Stimulated activated CD4-positive, alpha-beta T cell treated with anti-CD3 and anti-CD28 coated beads, Interleukin-4, amount 100 ng/mL, for 4 hours (primary cell): Measurements from ENCODE around the gene C4orf36.

ENCODE experiments used
- DNase-seq, 2 experiments: peaks; one replicate each; pipeline ENCODE4 v3.0.0-alpha.2; 2020

Gene C4orf36, protein sequence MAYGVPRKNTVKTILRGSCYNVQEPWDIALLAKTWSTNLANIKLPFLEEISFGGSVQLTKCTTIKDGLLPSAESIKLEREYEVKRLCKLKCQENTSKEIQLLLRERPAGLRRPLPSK

DNA sequence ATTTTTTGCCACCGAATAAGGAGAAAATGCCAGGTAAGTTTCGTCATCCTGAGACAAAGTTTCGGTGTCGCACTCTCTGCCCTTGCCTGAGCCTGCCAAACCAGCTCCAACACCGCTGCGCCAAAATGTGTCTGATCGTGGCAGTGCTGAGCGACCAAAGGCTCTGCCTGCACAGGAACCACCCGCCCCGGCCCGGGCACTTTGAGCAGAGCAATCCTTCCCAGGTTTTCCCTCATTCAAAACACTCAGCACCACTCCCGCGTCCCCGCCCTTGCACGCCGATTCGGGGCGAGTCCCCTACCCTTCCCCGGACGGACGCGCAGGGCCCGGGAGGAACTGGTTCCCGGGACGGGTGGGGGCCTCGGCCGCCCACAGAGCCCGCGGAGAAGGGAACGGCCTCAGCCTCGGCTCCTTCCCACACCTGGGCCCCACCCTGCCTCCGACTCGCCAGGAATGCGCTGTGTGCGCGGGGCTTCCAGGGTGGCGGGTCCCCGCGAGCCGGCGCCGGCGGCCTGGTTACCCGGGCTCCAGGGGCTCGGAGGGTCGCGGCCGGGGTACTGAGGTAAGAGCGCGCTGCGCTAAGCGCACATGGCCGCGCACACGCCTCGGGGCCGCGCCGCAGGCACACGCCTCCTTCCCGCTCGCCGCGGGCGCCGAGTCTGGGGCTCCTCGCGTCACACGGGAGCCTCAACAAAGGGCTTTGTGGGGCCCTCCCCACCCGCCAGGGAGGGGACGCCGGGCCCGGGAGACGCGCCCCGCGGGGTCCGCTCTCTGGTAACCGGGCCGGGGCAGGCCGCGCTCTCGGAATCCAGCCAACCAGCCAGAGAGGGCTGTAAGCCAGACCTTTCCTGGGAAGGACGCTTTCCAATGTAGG, at the start of gene C4orf36:
Gene C4orf36, minus strand, starts transcription at position 661 of the 874 bp plus-strand sequence. CDS start 902 bp downstream, outside the sequence.
- peak; percentile 8 to 29 for DNase-seq

DNA sequence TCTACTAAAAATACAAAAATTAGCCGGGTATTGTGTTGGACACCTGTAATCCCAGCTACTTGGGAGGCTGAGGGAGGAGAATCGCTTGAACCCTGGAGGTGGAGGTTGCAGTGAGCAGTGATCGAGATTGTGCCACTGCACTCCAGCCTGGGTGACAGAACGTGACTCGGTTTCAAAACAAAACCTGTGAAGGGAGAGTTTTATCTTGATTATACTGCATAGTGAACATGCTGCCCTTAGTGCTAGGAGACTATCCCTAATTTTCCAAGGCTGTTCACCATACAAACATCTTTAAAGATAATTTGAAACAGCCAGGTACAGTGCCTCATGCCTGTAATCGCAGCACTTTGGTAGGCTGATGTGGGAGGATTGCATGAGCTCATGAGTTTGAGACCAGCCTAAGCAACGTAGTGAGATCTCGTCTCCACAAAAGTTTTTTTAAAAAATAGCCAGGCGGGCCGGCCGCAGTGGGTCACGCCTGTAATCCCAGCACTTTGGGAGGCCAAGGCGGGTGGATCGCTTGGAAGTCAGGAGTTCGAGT, 48.8 kb upstream of the C4orf36 start:
- DNase-seq = no peak

DNA sequence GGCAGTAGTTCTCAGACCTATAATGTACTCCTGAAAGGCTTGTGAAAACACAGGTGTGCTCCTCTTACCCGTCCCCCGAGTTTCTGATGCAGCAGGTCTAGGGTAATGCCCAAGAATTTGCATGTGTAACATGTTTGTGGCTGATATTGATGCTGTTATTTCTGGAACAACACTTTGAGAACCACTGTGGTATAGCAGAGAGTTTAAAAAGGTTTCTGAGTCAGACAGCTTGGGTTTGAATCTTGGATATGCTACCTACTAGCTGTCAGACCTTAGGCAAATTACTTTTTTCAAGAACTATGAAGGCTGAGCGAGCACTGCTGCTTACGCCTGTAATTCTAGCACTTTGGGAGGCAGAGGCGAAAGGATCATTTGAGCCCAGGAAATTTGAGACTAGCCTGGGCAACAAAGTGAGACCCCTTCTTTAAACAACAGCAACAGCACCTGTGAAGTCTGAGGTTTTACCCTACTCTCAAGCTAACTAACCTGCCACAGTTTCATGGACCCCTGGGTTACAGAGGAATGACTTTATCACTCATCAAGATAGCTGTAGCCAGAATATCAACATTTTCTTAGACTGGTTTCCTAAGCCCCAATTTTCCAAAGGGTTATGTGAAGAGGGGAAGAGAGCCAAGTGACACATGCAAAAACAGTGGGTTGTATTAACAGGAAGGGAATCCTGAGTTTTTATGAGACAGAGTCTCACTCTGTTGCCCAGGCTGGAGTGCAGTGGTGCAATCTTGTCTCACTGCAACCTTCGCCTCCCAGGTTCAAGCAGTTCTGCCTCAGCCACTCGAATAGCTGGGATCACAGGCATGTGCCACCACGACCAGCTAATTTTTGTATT, 47.7 kb upstream of the C4orf36 start:
- peak in 1 of 2 experiments; percentile 2 for DNase-seq

DNA sequence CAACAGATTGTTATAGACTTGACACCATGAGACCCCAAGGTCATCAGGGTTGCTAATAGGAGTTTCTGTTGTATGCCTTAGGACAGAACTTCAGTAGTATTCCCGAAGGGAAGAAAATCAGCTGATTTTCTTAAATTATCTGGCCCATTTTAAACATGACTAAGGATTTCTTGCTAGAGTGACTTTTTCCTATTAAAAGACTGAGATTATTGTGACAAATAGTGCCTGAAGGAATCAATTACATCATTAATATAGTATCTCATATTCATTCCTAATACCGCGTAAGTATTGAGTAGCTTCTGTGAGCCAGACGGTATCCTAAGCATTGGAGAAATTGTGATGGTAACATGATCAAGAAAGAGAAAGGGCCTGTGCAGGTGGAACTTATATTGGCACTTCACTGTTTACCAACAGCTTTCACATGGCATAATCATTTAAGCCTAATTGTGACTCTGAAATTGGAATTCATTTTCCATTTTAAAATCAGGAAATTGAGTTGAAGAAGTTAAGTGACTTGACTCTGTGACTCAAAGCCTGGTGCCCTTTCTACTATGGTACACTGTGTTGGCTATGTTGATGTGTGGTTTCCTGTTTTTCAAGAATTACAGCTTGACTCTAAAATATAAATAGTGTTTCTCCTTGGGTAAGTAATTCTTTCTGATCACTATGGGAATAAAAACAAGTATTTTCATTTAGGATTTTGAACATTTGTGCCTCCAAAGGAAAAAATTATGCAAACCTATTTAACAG, 46.7 kb upstream of the C4orf36 start:
- DNase-seq = no peak

DNA sequence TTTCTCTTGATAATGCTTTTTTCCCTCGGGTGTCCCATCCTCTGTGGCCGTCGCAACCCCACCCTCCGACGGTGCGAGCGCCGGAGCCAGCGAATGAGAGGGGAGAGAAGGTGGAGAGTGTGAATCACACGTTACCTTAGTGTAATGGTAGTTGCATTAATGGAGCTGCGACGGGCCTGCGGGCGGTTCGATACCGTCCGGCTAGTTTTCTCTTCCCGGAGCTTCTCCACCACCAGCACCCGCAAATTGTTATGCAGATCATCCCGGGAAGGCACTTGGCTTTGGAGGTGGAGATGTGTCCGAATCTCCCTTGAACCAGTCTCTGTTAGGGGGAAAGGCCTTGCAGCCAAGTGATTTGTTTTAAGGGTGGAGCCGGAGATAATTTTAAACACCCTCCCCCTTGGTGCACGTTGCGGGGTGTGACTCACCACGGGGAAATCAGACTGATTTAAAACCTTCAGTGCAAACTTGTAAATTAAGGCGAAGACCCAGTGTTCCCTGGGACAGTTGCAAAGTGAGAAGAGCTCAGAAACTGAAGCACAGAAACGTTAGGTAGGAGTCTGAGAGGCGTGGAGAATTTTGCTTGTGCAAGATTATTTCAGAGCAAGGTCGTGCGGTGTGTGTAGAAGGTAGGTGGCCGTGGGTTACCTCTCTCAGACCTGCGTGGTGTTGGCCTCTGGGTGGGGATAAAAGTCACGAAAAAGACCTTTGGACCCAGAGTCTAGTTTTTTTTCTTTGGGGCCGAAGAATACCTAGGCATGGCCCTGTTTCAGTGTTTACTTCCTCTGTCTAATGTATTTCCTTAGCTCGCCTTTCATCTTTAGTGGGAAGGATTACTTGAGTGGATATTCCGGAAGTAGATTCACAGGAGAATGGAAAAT, 43.9 kb upstream of the C4orf36 start:
- peak; percentile 60 to 81 for DNase-seq

DNA sequence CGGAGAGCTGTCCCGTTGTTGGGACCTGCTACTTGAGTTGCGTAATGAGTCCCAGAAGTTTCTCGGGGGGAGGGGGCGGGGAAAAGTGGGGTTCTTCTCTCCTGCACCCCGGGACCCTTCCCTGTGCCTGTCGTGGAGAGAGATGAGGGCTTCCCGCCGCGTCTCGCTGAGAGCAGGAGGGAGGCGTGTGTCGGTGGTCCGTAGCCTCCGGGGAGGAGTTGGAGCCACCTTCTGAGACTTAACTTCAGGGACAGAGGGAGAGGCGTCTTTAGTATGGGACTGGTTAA, 43.3 kb upstream of the C4orf36 start:
- DNase-seq = no peak

DNA sequence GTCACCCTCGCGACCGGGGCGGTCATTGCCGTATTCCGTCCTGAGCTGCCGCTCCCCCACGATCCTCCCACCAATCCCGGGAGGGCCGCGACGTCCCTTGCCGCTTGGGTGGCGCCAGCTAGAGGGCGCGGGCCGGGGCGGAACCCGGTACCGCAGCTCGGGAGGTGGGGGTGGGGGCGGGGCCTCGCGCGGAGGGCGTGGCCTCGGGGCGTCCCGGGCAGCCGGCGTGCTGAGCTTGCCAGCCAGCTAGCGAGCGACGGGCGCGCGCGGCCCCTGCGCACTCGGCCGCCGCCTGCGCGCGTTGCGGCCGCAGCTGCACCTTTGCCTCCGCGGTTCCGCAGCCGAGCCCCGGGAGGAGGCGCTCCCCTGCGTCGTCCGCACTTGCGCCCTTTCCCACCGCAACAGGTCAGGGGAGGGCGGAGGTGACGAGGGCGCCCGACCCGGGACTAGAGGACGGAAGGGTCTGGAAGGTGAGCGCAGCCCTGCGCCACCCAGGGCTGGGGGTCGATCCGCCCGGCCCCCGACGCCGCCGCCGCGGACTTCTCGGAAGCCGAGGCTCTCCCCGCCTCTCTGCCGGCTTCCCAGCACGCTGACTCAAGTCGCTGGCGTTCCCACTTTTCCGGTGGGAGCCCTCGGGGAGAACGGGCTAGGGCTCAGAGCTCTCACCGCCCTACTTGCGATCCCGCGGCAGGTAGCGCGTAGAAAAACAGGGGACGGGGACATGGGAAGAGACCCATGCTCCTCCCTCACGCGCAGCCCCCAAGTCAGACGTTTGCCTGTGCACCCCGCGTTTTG, 42.7 kb upstream of the C4orf36 start, which contains the start of gene AFF1:
Gene AFF1, plus strand, starts transcription at position 241 of the 795 bp plus-strand sequence. CDS start 13,523 bp downstream, outside the sequence.
- DNase-seq = peak; percentile 82 to 83

DNA sequence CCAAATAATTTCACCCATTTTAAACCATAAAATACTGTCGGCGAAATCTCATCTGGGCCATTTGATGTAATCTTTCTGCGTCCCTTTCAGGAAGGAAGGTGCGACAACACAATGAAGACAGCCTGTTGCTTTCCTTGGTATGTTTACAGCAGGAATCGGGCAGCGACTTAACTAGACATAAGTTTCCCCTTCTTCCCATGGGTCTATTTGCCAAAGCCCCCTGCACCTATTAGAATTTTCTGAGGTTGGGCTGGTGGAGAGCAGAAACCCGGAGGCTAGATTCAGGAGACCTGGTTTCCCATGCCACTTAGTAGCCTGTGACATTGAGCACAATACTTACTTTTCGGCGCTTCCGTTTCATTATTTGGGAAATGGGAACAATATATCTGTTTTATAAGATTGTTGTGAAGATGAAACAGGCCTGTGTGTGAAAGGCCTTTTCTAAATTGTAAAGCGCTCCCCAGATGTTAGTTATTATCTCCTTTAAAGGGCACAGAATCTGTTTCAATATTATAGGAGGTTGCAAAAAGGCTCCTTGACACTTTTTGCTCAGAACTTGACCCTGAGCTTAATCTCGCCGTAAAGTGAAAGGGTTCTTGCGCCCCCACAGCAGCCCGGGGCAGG, 42.0 kb upstream of the C4orf36 start:
- DNase-seq = no peak

DNA sequence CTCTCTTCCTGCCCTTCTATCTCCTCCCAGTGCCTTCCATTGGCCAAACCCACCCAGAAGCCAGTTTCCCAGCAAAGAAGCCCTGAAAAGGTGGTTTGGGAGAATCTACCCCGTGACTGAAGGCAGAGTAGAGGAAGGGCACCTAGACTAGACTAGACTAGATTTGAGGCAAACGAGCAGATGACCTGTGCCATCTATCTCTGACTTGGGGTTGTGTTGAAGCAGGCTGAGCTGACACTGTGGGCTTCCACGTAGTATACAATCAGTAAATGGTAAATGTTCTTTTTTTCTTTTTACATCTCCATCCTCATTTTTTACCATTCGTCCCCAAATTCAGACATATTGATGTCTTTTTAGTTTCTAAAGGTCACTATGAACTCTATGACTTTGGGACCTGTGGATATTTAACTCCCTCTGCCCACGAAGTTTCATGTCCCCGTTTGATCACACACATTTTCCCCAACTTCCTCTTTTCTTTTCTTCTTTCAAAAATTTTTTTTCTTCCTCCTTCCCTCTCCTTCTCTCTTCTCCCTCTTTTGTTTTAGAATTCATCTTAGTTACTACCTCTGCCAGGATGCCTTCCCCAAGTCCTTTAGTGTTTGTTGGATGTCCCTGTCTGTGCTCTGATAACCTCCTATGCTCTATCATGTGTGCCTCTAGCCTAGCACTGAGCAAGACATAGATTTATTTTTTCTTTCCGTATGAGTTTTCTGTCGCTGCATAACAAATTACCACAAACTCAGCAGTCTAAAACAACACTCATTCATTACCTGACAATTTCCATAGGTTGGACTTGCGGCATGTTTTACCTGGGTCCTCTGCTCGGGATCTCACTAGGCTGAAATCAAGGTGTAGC, 36.4 kb upstream of the C4orf36 start:
- DNase-seq = no peak

DNA sequence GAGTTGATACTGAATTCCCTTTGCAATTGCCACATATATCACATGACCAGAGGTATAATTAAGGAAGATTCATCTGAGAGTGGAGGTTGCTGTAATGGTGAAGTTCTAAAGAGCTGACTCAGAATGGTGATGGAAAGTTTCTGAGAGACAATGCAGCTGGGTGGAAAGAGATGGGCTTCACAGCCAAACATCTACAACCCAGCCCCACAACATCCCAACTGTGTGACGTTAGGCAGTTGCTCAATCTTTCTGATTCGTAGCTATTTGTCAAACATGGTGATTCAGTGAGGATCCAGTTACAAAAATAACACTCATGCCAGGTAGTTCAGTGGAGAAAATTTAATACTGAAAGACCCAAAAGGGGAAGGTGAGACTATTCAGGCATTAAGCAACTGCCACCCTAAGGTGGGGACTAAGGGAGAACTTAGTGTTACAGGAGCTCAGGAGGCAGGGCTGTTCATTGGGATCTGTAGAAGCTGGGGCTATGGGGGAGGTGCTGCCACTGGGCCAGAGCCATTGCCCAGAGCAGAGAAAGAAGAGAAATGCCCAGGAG, 35.7 kb upstream of the C4orf36 start:
- DNase-seq = peak in 1 of 2 experiments; percentile 16

DNA sequence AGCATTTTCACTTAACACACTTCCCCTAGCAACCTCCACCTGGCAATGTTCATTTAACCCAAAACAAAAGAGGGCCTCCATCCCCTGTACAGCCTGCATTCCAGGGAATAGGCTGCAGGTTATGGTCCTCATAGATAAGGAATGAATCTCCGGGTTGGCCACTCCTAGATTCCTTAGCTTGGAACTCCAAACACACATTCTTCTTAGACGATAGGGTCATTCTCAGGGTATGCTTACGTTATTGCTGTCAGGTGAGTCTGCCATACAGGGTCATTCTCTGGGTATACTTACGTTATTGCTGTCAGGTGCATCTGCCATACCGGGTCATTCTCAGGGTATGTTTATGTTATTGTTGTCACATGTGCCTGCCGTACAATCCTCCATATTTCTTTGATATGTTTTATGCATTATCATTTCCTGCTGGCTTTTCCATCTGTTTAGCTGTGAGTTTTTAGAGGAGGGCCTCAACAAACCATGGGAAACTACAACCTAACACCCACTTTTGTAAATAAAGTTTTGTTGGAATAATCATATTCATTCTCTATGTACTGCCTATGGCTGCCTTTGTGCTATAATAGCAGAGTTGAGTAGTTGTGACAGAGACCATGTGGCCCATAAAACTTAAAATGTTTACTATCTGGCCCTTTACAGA, 34.3 kb upstream of the C4orf36 start:
- DNase-seq = no peak

DNA sequence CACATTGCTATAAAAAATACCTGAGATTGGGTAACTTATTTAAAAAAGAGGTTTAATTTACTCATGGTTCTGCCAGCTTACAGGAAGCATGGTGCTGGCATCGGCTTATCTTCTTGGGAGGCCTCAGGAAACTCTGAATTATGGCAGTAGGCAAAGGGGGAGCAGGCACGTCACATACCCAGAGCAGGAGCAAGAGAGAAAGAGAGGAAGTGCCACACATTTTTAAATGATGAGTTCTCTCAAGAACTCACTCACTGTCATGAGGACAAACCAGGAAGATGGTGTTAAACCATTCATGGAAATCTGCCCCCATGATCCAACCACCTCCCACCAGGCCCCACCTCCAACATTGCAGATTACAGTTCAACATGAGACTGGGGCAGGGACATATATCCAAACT, 32.6 kb upstream of the C4orf36 start:
- no peak for DNase-seq

DNA sequence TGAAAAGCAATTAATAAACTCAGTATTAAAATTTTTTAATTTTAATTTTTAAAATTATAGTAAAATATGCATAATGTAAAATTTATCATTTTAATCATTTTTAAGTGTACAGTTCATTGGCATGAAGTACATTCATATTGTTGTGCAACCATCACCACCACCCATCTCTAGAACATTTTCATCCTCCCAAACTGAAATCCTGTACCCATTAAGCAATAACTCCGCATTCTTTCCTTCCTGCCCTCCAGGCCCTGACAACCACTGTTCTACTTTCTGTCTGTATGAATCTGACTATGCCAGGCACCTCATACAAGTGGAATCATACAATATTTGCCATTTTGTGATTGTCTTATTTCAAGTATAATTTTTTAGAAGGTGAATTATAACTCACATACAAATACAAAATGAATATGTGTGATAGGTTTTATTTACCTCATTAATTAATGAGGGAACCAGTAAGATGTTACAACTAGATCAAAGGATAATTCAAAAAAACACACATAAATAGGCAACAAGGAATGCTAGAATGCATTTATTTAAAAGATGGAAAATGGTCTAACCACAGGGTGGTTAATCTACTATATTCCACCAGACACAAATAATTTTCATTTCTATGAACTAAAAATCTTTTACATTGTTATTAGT, 29.5 kb upstream of the C4orf36 start:
- no peak for DNase-seq

DNA sequence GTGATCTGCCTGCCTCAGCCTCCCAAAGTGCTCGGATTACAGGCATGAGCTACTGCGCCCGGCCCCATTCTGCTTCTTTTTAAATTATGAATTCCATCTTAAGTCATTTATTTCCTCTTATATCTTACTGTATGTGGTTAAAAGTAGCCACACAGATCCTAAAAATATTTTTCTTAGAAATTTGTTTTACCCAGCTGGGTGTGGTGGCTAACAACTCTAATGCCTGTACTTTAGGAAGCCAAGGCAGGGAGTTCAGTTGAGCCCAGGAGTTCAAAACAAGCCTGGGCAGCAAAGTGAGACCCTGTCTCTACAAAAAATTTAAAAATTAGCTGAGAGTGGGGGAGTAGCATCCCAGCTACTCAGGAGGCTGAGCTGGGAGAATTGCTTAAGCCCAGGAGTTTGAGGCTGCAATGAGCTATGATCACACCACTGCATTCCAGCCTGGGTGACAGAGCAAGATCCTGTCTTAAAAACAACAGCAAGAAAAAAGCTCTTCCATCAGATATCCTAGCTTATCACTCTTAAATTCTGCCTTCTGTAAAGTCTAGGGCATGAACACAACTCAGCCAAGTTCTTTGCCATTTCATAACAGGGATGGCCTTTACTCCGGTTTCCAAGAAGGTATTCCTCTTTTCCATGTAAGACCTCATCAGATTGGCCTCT, 27.5 kb upstream of the C4orf36 start:
- DNase-seq = no peak

DNA sequence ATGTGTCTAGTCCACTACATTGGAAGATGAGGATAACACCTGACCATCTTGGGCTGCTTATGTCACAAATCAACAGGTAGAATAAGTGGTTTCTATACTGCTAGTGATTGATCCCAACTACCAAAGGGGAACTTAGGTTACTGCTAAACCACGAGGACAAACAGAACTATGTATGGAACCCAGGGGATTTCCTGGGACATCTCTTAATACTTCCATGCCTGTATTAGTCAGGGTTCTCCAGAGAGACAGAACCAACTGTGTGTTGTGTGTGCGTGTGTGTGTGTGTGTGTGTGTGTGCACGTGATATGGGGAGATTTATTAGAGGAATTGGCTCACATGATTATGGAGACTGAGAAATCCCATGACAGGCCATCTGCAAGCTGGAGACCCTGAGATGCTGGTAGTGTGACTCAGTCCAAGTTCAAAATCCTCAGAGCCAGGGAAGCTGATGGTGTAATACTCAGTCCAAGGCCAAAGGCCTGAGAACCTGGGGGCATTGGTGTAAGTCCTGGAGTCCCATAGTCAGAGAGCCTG, 26.4 kb upstream of the C4orf36 start:
- DNase-seq = no peak

DNA sequence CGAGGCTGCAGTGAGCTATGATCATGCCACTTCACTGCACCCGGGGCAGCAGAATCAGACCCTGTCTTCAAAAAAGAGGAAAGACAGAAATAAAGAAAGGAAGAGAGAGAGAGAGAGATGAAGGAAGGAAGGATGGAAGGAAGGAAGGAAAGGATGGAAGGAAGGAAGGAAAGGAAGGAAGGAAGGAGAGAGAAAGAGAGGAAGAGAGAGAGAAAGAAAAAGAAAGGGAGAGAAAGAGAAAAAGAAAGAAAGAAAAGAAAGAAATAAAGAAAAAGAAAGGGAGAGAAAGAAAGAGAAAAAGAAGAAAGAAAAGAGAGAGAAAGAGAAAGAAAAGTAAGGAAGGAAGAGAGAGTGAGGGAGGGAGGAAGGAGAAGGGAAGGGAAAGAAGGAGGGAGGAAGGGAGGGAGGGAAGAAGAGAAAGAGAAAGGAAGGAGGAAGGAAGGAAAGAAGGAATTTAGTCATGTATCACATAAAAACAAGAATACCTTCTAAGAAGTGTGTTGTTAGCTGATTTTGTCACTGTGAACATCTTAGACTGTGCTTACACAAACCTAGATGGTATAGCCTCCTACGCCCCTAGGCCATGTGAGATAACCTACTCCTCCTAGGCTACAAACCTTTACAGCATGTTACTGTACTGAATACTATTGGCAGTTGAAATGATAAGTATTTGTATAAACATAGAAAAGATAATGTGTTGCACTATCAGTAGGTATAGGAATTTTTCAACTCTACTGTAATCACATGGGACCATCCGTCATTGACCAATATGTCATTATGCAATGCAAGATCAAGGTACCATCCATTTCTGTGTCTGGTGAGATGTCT, 25.2 kb upstream of the C4orf36 start:
- no peak for DNase-seq
